K562 (cell line): ENCODE measurements around the gene HLA-DMB. TPM values are rescaled to one million over a fixed set of nuclear protein-coding genes. Genes with fewer than 3 reads are reported as not detected.

Experiments used
- BHLHE40 ChIP-seq: IDR thresholded peaks from 2 replicates; pipeline ENCODE4 v1.6.1; 2011; ENCODE audit warnings: low read length, improper control_type of control experiment
- CBX3 ChIP-seq, 2 experiments: IDR thresholded peaks; 1 replicate in 1 of 2; 2 replicates in 1 of 2; pipeline ENCODE4 v1.6.1; 2012; ENCODE audit warnings: inconsistent platforms in 2 of 2, low read length in 2 of 2, borderline replicate concordance in 1 of 2, control low read depth in 1 of 2
- CHD7 ChIP-seq: fragments of 200-600 bp; sonication (generic); IDR thresholded peaks from one replicate; pipeline ENCODE4 v1.6.1; 2012; ENCODE audit warnings: mild to moderate bottlenecking, low read depth, low read length, inconsistent platforms
- CREM ChIP-seq: IDR thresholded peaks from 2 replicates; pipeline ENCODE4 v1.6.1; 2014; ENCODE audit warnings: antibody characterized with exemption, low read depth
- E2F4 ChIP-seq: sonication (generic); formaldehyde crosslinking; IDR thresholded peaks from 2 replicates; pipeline ENCODE4 v1.8.0; 2022; ENCODE audit warnings: mild to moderate bottlenecking, low read depth, missing genetic modification reagents
- FOXK2 ChIP-seq, 2 experiments: fragments of 450-650 bp; IDR thresholded peaks in 1 of 2; conservative IDR thresholded peaks in 1 of 2; 2 replicates each; pipeline ENCODE4 v1.6.1; 2016; ENCODE audit warnings: low read depth in 2 of 2, mild to moderate bottlenecking in 1 of 2
- RAD51 ChIP-seq: fragments of 450-650 bp; IDR thresholded peaks from 2 replicates; pipeline ENCODE4 v1.7.1; 2016; ENCODE audit warnings: low read depth, mild to moderate bottlenecking, borderline replicate concordance
- RBM17 ChIP-seq: fragments of 200-400 bp; formaldehyde crosslinking; IDR thresholded peaks from 2 replicates; pipeline ENCODE4 v1.6.1; 2017; ENCODE audit warnings: low read depth, mild to moderate bottlenecking, low read length, borderline replicate concordance
- SIRT6 ChIP-seq: IDR thresholded peaks from one replicate; pipeline ENCODE4 v1.6.1; 2012; ENCODE audit warnings: low read depth, mild to moderate bottlenecking, control low read depth, inconsistent platforms, low read length, moderate library complexity
- ZFP36 ChIP-seq: fragments of 150-350 bp; IDR thresholded peaks from 2 replicates; pipeline ENCODE4 v1.6.1; 2018; ENCODE audit warnings: low read length, low read depth; ENCODE audit not compliant: partially characterized antibody
- ZNF584 ChIP-seq: fragments of 200-800 bp; sonication (Bioruptor generic); IDR thresholded peaks from 2 replicates; pipeline ENCODE4 v1.6.1; 2016; ENCODE audit warnings: low read depth, mild to moderate bottlenecking, missing genetic modification characterization, missing compliant biosample characterization
- polyA plus RNA-seq, 8 experiments: library from polyadenylated mRNA; depleted of rRNA in 4 of 8; stranded (reverse) in 5 of 8; unstranded in 3 of 8; fragments of >200 nt; fragmentation: Nextera tagmentation in 2 of 8; fragmentation: Illumina TruSeq in 1 of 8; extraction: Ambion mirVana in 2 of 8; extraction: Trizol in 1 of 8; gene quantifications; 2 replicates each; pipeline versions ENCODE4 v1.2.1 to v1.2.3, GENCODE V29; 2011 to 2014; ENCODE audit warnings: inconsistent platforms in 1 of 8, missing spikeins in 1 of 8
- total RNA-seq, 7 experiments: library from RNA; depleted of rRNA in 6 of 7; stranded (reverse); fragments of >200 nt in 6 of 7; fragmentation: Illumina TruSeq in 2 of 7; extraction: Trizol in 2 of 7; gene quantifications; 2 replicates each; pipeline versions ENCODE4 v1.2.1 to v1.2.3, GENCODE V29; 2011 to 2021; ENCODE audit warnings: low replicate concordance in 1 of 7
- TF ChIP-seq, protein P1 (sequence below): fragments of 250-450 bp; sonication (Bioruptor Pico); IDR thresholded peaks from 2 replicates; pipeline ENCODE4 v1.9.0; 2021; ENCODE audit warnings: mild to moderate bottlenecking, inconsistent platforms

HLA-DMB gene
- total and polyA plus RNA-seq, 9 of the 15 experiments (the other 6 are each of a cell fraction or from before 2014, with no cell fraction given): 0.38 TPM; not detected in 8

DNA sequence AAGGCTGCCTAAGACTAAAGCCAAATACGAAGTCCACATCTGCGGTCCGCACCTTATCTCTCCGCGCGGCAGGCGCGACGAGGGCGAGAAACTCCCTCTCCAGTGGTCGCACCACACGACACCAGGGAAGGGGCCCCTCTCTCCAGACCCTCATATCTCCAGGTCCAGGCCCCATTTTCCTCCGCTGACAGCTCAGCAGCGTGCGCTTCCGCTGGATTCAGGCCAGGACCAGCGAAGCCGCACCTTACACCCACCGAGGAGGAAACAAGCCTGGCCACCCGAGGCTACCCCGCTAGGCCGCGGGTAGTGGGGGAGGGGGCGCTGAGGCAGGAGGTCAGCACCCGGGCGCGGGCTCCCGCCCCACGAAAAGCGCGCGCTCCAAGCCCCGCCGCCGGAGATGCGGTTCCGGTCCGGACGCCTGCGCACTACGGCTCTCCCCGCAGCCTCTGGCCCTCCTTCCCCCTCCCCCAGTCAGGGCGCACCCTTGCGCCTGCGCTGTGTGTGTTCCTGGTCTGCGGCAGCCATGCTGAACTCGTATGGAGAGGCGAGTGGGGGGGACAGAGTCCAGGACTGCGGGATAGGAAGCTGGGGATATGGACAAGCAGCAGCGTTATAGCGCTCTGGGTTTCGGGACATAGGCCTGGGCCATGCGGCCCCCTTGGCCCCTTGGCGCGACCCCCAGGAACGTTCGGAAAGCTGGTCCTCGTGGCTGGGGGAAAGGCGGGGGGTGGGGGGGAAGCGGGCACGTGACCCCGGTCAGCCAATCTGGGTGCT lies 27.5 kb upstream of the HLA-DMB start, which contains the start of gene BRD2 (continued):
- TF ChIP-seq, protein P1, sequence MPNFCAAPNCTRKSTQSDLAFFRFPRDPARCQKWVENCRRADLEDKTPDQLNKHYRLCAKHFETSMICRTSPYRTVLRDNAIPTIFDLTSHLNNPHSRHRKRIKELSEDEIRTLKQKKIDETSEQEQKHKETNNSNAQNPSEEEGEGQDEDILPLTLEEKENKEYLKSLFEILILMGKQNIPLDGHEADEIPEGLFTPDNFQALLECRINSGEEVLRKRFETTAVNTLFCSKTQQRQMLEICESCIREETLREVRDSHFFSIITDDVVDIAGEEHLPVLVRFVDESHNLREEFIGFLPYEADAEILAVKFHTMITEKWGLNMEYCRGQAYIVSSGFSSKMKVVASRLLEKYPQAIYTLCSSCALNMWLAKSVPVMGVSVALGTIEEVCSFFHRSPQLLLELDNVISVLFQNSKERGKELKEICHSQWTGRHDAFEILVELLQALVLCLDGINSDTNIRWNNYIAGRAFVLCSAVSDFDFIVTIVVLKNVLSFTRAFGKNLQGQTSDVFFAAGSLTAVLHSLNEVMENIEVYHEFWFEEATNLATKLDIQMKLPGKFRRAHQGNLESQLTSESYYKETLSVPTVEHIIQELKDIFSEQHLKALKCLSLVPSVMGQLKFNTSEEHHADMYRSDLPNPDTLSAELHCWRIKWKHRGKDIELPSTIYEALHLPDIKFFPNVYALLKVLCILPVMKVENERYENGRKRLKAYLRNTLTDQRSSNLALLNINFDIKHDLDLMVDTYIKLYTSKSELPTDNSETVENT (CRISPR knock-in tag): peak; percentile 85; the same call in 1 of the 2 replicates
- TF ChIP-seq CREM: peak; percentile 63; the same call in 1 of the 2 replicates
- TF ChIP-seq SIRT6: no peak
- no peak for TF ChIP-seq FOXK2 (conservative IDR thresholded peaks at IDR 0.05 in 1 of 2, IDR thresholded peaks at IDR 0.05 in 1 of 2; ENCODE audit: low read depth in 2 of 2)
- peak in 1 of 2 experiments; percentile 18; a peak in 2 of 3 replicates for TF ChIP-seq CBX3 (IDR thresholded peaks at IDR 0.05; ENCODE audit: borderline replicate concordance in 1 of 2, low read length in 2 of 2)
- no peak for TF ChIP-seq CHD7
- peak; percentile 82 for TF ChIP-seq BHLHE40
- no peak for TF ChIP-seq RBM17
- peak; percentile 93 for TF ChIP-seq RAD51
- TF ChIP-seq ZNF584: no peak
- TF ChIP-seq ZFP36: peak; percentile 38
- TF ChIP-seq E2F4 (CRISPR knock-in tag): no peak; the same call in 1 of the 2 replicates
